ENCODE data around the gene EML2. TPM values are rescaled to one million over a fixed set of nuclear protein-coding genes. Genes with fewer than 3 reads are reported as not detected.

The EML2 gene
- total RNA-seq, 2 donors from 2014 or later: 47.3 to 55.6 TPM

DNA sequence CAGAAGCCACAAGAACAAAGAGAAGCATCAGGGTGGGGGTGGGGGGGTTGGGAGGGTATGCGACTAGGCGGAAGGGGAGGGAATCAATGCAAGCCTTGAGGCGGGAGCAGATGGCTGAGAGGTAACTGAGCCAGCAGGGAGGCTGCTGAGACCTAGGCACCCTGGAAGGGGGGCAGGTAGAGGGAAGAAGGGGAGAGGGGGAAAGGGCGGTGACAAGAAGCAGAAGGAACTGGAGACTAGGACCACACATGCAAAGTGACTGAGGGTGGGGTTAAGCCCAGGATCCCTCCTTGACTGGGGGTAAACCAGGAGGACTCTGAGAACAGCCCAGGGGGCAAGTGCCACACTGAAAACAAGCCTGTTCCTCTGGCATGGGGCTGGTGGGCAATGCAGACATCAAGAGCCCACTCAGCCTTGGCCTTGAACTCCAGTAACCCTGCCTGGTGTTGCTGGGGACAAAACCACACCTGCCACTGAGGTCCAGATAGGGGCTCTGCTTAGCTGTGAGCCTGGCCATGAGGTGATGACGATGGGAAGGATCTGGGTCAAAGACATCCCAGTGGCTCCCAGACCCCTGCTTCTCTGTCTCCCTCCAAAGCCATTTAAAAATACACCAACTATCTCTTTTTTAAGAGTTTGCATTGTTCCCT lies 74.9 kb downstream of the EML2 start:
- 61% methylated on average over 5 of the region's 5 CpGs for WGBS
- Histone ChIP-seq H3K4me3 (no peak overlapping the region), H3K4me1 (replicated peaks) (peaks cover 3% of the 10 kb centered on the region), H3K36me3 (no peaks in the 10 kb centered on the region), H3K9me3 (no peaks in the 10 kb centered on the region), H3K27me3 (replicated peaks; ENCODE audit: insufficient read depth) (no peaks in the 10 kb centered on the region), H3K27ac (no peak overlapping the region)
- TF ChIP-seq POLR2AphosphoS5 (IDR thresholded peaks at IDR 0.05) (no peak), POLR2A (IDR thresholded peaks at IDR 0.05) (no peak)
- TF ChIP-seq, protein P1, sequence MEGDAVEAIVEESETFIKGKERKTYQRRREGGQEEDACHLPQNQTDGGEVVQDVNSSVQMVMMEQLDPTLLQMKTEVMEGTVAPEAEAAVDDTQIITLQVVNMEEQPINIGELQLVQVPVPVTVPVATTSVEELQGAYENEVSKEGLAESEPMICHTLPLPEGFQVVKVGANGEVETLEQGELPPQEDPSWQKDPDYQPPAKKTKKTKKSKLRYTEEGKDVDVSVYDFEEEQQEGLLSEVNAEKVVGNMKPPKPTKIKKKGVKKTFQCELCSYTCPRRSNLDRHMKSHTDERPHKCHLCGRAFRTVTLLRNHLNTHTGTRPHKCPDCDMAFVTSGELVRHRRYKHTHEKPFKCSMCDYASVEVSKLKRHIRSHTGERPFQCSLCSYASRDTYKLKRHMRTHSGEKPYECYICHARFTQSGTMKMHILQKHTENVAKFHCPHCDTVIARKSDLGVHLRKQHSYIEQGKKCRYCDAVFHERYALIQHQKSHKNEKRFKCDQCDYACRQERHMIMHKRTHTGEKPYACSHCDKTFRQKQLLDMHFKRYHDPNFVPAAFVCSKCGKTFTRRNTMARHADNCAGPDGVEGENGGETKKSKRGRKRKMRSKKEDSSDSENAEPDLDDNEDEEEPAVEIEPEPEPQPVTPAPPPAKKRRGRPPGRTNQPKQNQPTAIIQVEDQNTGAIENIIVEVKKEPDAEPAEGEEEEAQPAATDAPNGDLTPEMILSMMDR (IDR thresholded peaks at IDR 0.05): no peak
- no peak for DNase-seq (ENCODE audit: low spot score)
- intact Hi-C loops (cut with DNase I): loop anchor here (5.0 kb wide), 1 partner anchor 37 kb away; no protein-coding TSS in a partner anchor

DNA sequence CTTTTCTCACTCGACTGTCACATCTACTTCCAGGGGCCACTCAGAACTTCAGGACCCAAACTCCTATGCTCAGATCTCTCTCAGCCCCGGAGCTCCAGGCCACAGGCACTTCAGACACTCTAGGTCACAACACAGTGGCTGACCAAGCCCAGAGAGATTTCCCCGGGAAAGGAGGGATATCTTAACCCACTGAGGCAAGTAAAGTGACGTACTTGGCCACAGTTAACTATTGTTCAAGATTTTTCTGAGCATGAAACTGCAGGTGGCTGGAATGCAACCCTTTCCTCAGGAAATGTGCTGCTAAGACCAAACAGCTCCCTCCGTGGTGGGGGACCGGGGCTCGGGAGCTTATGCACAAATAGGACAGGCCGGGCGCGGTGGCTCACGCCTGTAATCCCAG lies 78.5 kb downstream of the EML2 start:
- TF ChIP-seq, protein P1 (IDR thresholded peaks at IDR 0.05): no peak
- TF ChIP-seq POLR2A (IDR thresholded peaks at IDR 0.05) (no peak), POLR2AphosphoS5 (IDR thresholded peaks at IDR 0.05) (no peak)
- no peak for DNase-seq (ENCODE audit: low spot score)
- H3K4me1 ChIP-seq (replicated peaks): no peaks in the 10 kb centered on the region
- 93% methylated on average over 11 of the region's 11 CpGs for WGBS
- intact Hi-C loops (cut with DNase I): loop anchor here (5.0 kb wide), 1 partner anchor 33 kb away; no protein-coding TSS in a partner anchor
- no peak overlapping the region for H3K4me3 ChIP-seq
- no peaks in the 10 kb centered on the region for H3K27me3 ChIP-seq (replicated peaks; ENCODE audit: insufficient read depth)
- no peaks in the 10 kb centered on the region for H3K9me3 ChIP-seq
- H3K36me3 ChIP-seq: no peaks in the 10 kb centered on the region
- H3K27ac ChIP-seq: no peak overlapping the region

DNA sequence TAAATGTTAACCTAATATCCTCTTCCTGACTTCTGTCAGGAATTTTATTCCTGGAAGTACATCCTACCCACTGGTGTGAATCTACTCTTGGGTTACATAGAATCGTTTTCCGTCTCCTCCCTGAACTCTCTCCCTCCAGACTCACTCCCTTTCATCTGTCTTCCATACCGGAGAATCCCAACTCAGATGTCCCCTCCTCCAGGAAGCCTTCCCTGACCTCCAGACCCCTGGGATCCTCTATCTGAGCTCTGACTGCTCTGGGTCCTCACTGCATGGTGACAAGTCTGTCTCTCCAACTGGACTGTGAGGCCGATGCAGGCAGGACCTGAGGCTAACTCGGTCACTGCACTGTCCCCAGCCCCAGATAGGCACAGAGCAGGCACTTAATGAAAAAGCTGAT lies 79.2 kb downstream of the EML2 start:
- Histone ChIP-seq H3K9me3 (no peaks in the 10 kb centered on the region), H3K4me1 (replicated peaks) (no peaks in the 10 kb centered on the region), H3K36me3 (no peaks in the 10 kb centered on the region), H3K4me3 (no peak overlapping the region), H3K27ac (no peak overlapping the region), H3K27me3 (replicated peaks; ENCODE audit: insufficient read depth) (no peaks in the 10 kb centered on the region)
- WGBS: 92% methylated on average over 5 of the region's 5 CpGs
- TF ChIP-seq, protein P1 (IDR thresholded peaks at IDR 0.05): no peak
- TF ChIP-seq POLR2AphosphoS5 (IDR thresholded peaks at IDR 0.05) (no peak), POLR2A (IDR thresholded peaks at IDR 0.05) (no peak)
- no peak for DNase-seq (ENCODE audit: low spot score)
- intact Hi-C loops (cut with DNase I): loop anchor here (5.0 kb wide), 1 partner anchor 33 kb away; no protein-coding TSS in a partner anchor

MicroRNAs within 50 kb of the gene (microRNA counts, 767-probe panel; counts per million panel counts)
- microRNA hsa-miR-330-3p (0 to 431 counts per million in 2 donors), microRNA hsa-miR-330-5p (0 to 431 counts per million in 2 donors), microRNA hsa-miR-642a-5p (1,531 to 2,063 counts per million in 2 donors), microRNA hsa-miR-642b-3p (0 to 431 counts per million in 2 donors)

Small RNA genes lying within 50 kb of the gene (microRNA-seq; reads per million reads assigned to microRNA genes)
- gene MIR330: 60.6 reads per million, percentile 69 among the genes with 10 or more reads in this experiment
- not detected for gene MIR642A
- gene MIR642B: not detected

Small RNA genes lying within 50 kb of the gene (small RNA-seq; reads per million reads assigned to genes)
- gene MIR642A (0.09 to 0.20 reads per million in 2 donors), gene RN7SL836P (0 to 0.19 reads per million in 2 donors)

Other genes with a start within 250 kb of the EML2 start
- gene PPP1R13L, start 234.3 kb downstream of the EML2 start, total RNA-seq: 10 to 100 TPM; 56.1 to 60.3 TPM
- gene POLR1G, start 232.8 kb downstream of the EML2 start, total RNA-seq: 1 to 10 TPM; 6.6 to 8.9 TPM
- gene ERCC1, start 215.5 kb downstream of the EML2 start, total RNA-seq: 100 to 1,000 TPM; 142 to 151 TPM
- gene FOSB, start 171.4 kb downstream of the EML2 start, total RNA-seq: 1 to 10 TPM; 2.5 to 6.4 TPM
- gene RTN2, start 142.3 kb downstream of the EML2 start, total RNA-seq: 10 to 100 TPM in 1 of 2 donors, 1 to 10 TPM in 1; 7.2 to 19.7 TPM
- 1 to 10 TPM in 1 of 2 donors, under 1 TPM in 1; 0.36 to 1.8 TPM for gene PPM1N, start 141.0 kb downstream of the EML2 start, total RNA-seq
- gene VASP, start 131.9 kb downstream of the EML2 start, total RNA-seq: 100 to 1,000 TPM in 1 of 2 donors, 10 to 100 TPM in 1; 82.7 to 119 TPM
- 10 to 100 TPM in 1 of 2 donors, 1 to 10 TPM in 1; 7.2 to 14.5 TPM for gene OPA3, start 54.6 kb downstream of the EML2 start, total RNA-seq
- 1 to 10 TPM in 1 of 2 donors, under 1 TPM in 1; 0.55 to 2.4 TPM for gene GPR4, start 37.2 kb downstream of the EML2 start, total RNA-seq
- gene GIPR, start 28.8 kb upstream of the EML2 start, total RNA-seq: 1 to 10 TPM; 2.6 to 4.9 TPM
- 100 to 1,000 TPM; 132 to 240 TPM for gene SNRPD2, start 52.6 kb upstream of the EML2 start, total RNA-seq
- gene QPCTL, start 53.3 kb upstream of the EML2 start, total RNA-seq: 10 to 100 TPM in 1 of 2 donors, 1 to 10 TPM in 1; 5.2 to 18.4 TPM
- gene FBXO46, start 91.5 kb upstream of the EML2 start, total RNA-seq: 10 to 100 TPM; 21.8 to 26.7 TPM
- 1 to 10 TPM in 1 of 2 donors, not detected in 1; 1.8 TPM for gene MEIOSIN, start 94.0 kb upstream of the EML2 start, total RNA-seq
- 10 to 100 TPM; 33.7 to 37.5 TPM for gene SIX5, start 129.9 kb upstream of the EML2 start, total RNA-seq
- 10 to 100 TPM; 52.8 to 88.2 TPM for gene DMPK, start 143.1 kb upstream of the EML2 start, total RNA-seq
- 10 to 100 TPM; 35.5 to 96.7 TPM for gene DMWD, start 153.4 kb upstream of the EML2 start, total RNA-seq
- gene RSPH6A, start 175.9 kb upstream of the EML2 start, total RNA-seq: 1 to 10 TPM in 1 of 2 donors, under 1 TPM in 1; 0.50 to 5.2 TPM
- gene SYMPK, start 223.8 kb upstream of the EML2 start, total RNA-seq: 100 to 1,000 TPM in 1 of 2 donors, 10 to 100 TPM in 1; 76.4 to 104 TPM
- 1 to 10 TPM in 1 of 2 donors, under 1 TPM in 1; 0.09 to 1.1 TPM for gene FOXA3, start 224.9 kb upstream of the EML2 start, total RNA-seq
- gene IRF2BP1, start 246.7 kb upstream of the EML2 start, total RNA-seq: 10 to 100 TPM; 55.5 to 63.0 TPM